ENCODE measurements around the gene CUL3.

The CUL3 gene

GRCh38 chr2:224538561-224539138, 46.5 kb downstream of the CUL3 start:
- TF ChIP-seq ZFP3 (CRISPR knock-in tag; IDR thresholded peaks at IDR 0.05), result no peak
- TF ChIP-seq ARNTL (CRISPR knock-in tag; IDR thresholded peaks at IDR 0.05; ENCODE audit: borderline replicate concordance, low read depth), result no peak
- TF ChIP-seq RARB (CRISPR knock-in tag; IDR thresholded peaks at IDR 0.05), result no peak
- TF ChIP-seq PATZ1 (CRISPR knock-in tag; IDR thresholded peaks at IDR 0.05; ENCODE audit: borderline replicate concordance), result no peak
- no peak for TF ChIP-seq CSRNP3 (CRISPR knock-in tag; IDR thresholded peaks at IDR 0.05)
- no peak for TF ChIP-seq GLIS3 (CRISPR knock-in tag; IDR thresholded peaks at IDR 0.05)
- TF ChIP-seq OSR1 (CRISPR knock-in tag; IDR thresholded peaks at IDR 0.05), result no peak
- TF ChIP-seq ZNF565 (CRISPR knock-in tag; conservative IDR thresholded peaks at IDR 0.05; ENCODE audit: low read depth), result no peak
- ATAC-seq, result no peak

- no peak for ATAC-seq
- TF ChIP-seq CSRNP3 (CRISPR knock-in tag; IDR thresholded peaks at IDR 0.05), result no peak
- no peak for TF ChIP-seq ISL1 (CRISPR knock-in tag; IDR thresholded peaks at IDR 0.05)
- no peak for TF ChIP-seq OSR1 (CRISPR knock-in tag; IDR thresholded peaks at IDR 0.05)
- TF ChIP-seq ZNF565 (CRISPR knock-in tag; conservative IDR thresholded peaks at IDR 0.05; ENCODE audit: low read depth), result no peak
- no peak for TF ChIP-seq ZC3H10 (CRISPR knock-in tag; IDR thresholded peaks at IDR 0.05)
- TF ChIP-seq GLIS3 (CRISPR knock-in tag; IDR thresholded peaks at IDR 0.05), result no peak
- TF ChIP-seq TSHZ2 (CRISPR knock-in tag; IDR thresholded peaks at IDR 0.05), result no peak
- TF ChIP-seq CSDC2 (CRISPR knock-in tag; IDR thresholded peaks at IDR 0.05), result no peak
- no peak for TF ChIP-seq TOX (CRISPR knock-in tag; IDR thresholded peaks at IDR 0.05; ENCODE audit: borderline replicate concordance)
- TF ChIP-seq CREB5 (CRISPR knock-in tag; IDR thresholded peaks at IDR 0.05; ENCODE audit: low read depth), result no peak
- no peak for TF ChIP-seq SNAI2 (CRISPR knock-in tag; IDR thresholded peaks at IDR 0.05)
Measured at GRCh38 chr2:224532931-224533330, 52.2 kb downstream of the CUL3 start.

GRCh38 chr2:224532441-224532840, 52.7 kb downstream of the CUL3 start:
- no peak for ATAC-seq
- TF ChIP-seq RARB (CRISPR knock-in tag; IDR thresholded peaks at IDR 0.05) (no peak), CREB5 (CRISPR knock-in tag; IDR thresholded peaks at IDR 0.05; ENCODE audit: low read depth) (no peak), TCF4 (CRISPR knock-in tag; IDR thresholded peaks at IDR 0.05; ENCODE audit: borderline replicate concordance) (no peak), OSR1 (CRISPR knock-in tag; IDR thresholded peaks at IDR 0.05) (no peak), ZFP3 (CRISPR knock-in tag; IDR thresholded peaks at IDR 0.05) (no peak), ESRRG (CRISPR knock-in tag; IDR thresholded peaks at IDR 0.05) (no peak), ZC3H10 (CRISPR knock-in tag; IDR thresholded peaks at IDR 0.05) (no peak), TOX (CRISPR knock-in tag; IDR thresholded peaks at IDR 0.05; ENCODE audit: borderline replicate concordance) (no peak), POU6F1 (CRISPR knock-in tag; IDR thresholded peaks at IDR 0.05; ENCODE audit: borderline replicate concordance, low read depth) (no peak), ZNF8 (CRISPR knock-in tag; IDR thresholded peaks at IDR 0.05) (no peak), SNAI2 (CRISPR knock-in tag; IDR thresholded peaks at IDR 0.05) (no peak), ARNTL (CRISPR knock-in tag; IDR thresholded peaks at IDR 0.05; ENCODE audit: borderline replicate concordance, low read depth) (no peak), TSHZ2 (CRISPR knock-in tag; IDR thresholded peaks at IDR 0.05) (no peak)

Data from SK-N-SH treated with all-trans-retinoic acid at 6 μM for 48 hours (cell line).